Measurements from ENCODE around the gene SPEF2.
A peak's percentile ranks its signal among the peaks of the same experiment; 100 is the strongest.

- peak; percentile 39; the same call in 1 of the 2 replicates for TF ChIP-seq CTCF (IDR thresholded peaks at IDR 0.05; ENCODE audit: low read length)
- no peak for TF ChIP-seq EZH2 (IDR thresholded peaks at IDR 0.05; ENCODE audit: borderline replicate concordance, low read length)
Observed at GRCh38 chr5:35657877-35658276, 40.2 kb downstream of the SPEF2 start.
